Activated CD4-positive, CD25-positive, alpha-beta regulatory T cell treated with anti-CD3 and anti-CD28 coated beads, Interleukin-2, amount 50 U/mL, for 24 hours (primary cell): ENCODE results near the gene ARID3A.
"Not testable (repeated sequence)": the region's sequence is repeated elsewhere in the genome, so short reads cannot be mapped to it uniquely, and the experiment has no call there.

Experiments
- ATAC-seq, 2 donors: fragments of 150-1000 bp; cut with Tn5 transposase; one replicate each; pipeline ENCODE4 v1.10.0; 2021; ENCODE audit warnings: mild to moderate bottlenecking in 1 of 2, moderate library complexity in 1 of 2

The ARID3A gene

DNA sequence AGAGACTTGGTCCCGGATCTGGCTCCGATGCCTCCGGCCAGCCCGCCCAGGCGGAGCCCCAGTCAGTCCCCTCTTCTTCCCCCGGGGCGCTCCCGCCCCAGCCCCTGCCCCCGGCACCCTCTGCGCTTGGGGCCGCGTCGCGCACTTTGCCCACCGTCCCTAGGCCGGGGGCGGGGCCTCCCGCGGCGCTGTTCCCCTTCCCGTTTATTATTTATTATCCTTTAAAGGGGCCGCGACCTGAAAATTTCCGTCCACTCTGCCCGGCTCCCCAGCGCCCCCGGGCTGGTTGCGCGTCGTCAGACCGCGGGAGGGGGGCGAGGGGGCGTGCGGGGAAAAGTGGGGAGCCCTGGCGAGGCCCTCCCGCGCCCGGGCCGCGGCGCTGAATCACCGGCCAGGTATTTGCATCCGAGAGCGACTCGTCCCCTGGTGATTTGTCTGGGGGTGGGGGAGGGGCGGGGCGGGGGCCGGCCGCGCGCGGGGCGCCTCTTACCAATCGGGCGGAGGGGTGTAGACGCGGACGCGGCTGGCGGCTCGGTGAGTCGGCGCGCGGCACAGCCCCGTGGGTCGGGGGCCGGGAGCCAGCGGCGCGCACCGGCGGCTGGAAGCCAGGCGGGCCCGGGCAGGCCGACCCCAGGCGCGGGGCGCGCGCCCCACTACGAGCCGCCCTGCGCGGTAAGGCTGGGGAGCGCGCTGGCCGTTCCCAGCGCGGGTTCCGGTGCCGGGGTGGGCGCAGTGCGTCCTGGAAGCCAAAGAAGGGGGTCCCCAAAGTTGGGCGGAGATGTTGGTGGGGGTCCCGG lies at the start of gene ARID3A:
Gene ARID3A (plus strand): TSS at position 510 of the 797 bp plus-strand sequence. CDS start 3,494 bp downstream, outside the sequence.
- ATAC-seq, result peak; percentile 66 to 69

DNA sequence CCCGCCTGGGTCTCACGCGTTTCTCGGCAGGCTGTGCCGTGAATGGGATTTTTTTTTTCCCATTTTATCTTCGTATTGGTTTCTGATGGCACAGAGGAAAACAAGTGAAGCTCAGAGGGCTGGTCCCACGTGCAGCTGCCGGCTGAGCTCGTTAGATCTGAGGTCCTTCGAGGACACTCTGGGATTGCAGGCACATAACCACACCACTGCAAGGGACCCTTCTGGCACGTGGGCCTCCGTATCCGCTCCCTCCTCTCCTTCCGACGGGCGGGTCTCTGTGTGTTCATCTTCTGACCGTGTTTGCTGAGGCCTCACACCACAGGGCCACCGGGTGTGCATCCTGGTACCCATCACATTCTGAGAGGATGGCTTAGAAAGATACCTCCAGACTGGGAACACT lies 49.7 kb upstream of the ARID3A start:
- ATAC-seq, result no peak

DNA sequence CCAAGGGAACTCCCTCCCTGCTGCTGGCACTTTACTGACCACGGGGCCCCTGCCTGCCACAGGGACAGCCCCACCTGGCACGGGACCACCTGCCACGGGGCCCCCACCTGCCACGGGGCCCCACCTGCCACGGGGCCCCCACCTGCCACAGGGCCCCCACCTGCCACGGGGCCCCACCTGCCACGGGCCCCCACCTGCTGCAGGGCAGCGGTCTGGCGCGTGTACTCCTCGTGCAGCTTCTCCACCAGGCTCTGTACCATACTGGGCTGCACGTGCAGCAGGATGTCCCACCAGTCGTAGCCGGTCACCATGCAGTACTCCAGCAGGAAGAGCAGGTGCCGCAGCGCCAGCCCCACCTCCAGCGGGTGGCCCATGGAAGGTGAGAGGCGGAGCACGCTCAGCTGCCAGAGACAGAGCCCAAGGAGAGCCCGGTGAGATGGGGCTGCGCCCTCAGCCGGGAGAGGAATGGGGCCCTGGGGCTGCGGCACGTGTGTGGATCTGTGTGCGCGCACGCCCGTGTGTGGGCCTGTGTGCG lies 49.0 kb upstream of the ARID3A start:
- ATAC-seq, result no peak

- ATAC-seq, result not testable (repeated sequence)
These were observed 47.7 kb upstream of the ARID3A start for GRCh38 chr19:877992-878660.

DNA sequence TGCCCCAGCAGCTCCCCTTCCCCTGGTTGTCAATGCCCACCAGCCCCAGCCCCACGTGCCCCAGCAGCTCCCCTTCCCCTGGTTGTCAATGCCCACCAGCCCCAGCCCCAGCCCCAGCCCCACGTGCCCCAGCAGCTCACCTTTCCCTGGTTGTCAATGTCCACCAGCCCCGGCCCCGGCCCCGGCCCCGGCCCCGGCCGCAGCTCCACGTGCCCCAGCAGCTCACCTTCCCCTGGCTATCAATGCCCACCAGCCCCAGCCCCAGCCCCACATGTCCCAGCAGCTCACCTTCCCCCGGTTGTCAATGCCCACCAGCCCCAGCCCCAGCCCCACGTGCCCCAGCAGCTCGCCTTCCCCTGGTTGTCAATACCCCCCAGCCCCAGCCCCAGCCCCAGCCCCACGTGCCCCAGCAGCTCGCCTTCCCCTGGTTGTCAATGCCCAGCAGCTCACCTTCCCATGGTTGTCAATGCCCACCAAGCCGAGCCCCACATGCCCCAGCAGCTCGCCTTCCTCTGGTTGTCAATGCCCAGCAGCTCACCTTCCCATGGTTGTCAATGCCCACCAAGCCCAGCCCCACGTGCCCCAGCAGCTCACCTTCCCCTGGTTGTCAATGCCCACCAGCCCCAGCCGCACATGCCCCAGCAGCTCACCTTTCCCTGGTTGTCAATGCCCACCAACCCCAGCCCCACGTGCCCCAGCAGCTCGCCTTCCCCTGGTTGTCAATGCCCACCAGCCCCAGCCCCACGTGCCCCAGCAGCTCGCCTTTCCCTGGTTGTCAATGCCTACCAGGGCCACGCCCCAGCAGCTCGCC lies 46.9 kb upstream of the ARID3A start:
- ATAC-seq, result not testable (repeated sequence)

- ATAC-seq, result no peak
These were observed 46.0 kb upstream of the ARID3A start for GRCh38 chr19:879711-880438.

DNA sequence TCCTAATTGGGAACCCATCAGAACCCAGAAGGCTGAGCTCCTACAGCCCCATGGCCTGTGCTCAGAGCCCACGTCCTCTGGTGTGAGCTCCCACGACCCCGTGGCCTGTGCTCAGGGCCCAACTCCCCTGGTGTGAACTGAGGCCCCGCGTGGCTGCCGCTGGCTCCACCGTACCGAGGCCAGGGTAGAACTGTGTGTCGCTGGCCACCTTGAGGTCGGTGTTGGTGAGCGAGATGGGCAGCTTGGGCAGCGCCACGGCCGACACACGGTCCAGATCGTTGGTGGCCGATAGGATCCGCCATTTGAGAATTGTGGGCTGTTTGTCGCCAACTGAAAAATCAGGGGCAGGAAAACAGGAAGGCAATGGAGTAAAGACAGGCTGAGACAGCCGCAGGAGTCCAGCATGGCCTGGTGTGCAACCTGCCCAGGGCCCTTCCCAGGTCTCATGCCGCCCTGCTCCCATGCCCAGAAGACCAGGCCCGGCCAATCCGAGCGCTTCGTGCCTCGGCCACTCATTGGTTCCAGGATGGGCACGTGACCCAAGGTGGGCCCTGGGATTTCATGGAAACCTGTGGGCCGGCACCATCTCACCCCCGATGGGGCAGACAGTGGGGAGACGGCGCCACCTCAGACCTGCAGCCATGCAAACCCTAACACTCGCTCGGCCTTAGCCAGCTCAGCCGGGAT lies 44.3 kb upstream of the ARID3A start:
- ATAC-seq, result no peak

GRCh38 chr19:882871-883497 lies 42.9 kb upstream of the ARID3A start:
- no peak for ATAC-seq

DNA sequence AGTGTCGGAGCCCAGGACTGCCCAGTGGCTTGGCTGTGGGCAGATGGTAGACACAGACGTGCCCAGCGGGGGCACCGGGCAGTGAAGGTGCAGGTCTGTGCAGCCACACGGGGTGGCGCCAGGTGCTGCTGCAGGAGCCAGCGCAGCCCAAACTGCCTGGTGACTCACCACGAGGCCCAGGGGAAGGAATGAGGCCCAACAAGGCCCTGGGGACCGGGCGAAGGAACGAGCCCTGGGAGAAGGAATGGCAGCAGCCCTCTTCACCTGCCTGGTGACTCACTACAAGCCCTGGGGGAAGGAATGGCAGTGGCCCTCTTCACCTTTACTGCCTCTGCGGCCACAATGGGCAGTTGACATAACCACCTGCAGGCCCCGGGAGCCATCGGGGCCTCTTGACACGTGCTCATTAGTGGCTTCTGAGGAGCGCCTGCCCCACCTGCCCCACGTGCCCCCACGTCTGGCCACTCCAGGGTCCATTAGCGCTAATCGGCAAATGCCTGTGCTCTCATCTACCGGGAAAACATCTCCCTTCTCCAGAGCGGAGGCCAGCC lies 42.1 kb upstream of the ARID3A start:
- no peak for ATAC-seq

- ATAC-seq, result no peak
These were observed 41.2 kb upstream of the ARID3A start for GRCh38 chr19:884420-885211.

DNA sequence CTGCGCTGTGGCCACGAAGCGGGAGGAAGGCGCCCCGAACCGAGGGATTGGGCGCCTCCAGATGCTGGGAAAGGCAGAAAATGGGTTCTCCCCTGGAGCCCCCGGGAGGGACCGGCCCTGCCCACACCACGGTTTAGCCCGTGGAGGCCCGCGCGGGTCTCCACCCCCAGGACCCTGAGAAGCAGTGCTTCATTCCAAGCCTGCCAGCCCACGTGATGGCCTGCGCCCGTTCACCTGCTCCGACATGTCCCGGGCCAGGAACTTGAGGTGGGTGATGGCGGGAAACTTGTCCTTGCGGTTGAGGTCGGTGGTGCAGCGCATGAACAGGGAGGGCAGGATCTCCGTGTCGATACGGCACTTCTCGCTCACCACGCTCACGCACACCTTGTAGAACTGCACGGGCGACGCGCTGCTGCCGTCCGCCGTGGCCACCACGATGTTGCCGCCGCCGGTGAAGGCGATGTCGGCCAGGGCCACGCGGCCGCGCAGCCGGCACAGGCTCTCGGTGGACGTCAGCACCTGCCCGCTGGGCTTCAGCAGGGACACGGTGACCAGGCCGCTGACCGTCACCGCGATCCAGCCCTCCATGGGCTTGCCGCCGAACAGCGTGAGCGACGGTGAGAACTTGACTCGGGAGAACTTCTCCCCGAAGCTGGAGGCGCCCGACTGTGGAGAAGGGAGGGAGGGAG lies 40.2 kb upstream of the ARID3A start:
- no peak for ATAC-seq

DNA sequence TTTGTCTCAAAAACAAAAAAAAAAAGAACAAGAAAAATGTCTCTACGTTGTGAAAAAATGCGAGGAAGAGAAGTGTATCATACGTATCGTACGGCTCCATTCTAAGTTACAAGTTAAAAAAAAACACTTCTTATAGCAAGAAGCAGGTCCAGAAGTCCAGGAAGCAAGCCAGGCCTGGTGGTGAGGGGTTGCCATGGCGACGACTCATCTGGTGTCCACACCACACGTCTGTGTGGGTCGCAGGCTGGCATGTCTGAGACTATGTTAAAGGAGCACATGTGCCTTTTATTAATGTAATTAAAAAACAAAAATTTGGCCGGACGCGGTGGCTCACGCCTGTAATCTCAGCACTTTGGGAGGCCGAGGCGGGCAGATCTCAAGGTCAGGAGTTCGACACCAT lies 38.8 kb upstream of the ARID3A start:
- no peak for ATAC-seq

GRCh38 chr19:887599-887998 lies 38.2 kb upstream of the ARID3A start:
- no peak for ATAC-seq

GRCh38 chr19:888581-889385 lies 37.1 kb upstream of the ARID3A start:
- ATAC-seq, result peak; percentile 5 to 22

GRCh38 chr19:889662-890295 lies 36.1 kb upstream of the ARID3A start:
- ATAC-seq, result no peak

DNA sequence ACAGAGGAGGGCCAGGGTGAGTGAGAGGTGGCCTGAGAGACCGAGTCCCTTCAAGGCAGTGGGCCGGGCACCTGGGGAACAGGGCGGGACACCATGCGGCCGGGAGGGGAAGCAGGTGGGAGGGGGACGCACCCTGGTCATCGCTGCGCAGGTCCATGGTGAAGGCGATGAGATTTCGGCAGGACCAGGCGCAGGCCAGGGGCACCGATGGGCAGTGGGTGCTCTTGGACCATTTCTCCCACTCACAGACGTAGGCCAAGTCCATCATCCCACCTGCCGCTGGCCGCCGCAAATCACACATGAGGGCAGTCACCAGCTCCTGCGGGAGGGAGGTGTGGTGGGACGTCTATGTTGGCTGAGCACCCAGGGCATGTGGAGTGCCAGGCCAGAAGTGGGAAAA lies 35.0 kb upstream of the ARID3A start:
- no peak for ATAC-seq

GRCh38 chr19:891421-892200 lies 34.2 kb upstream of the ARID3A start:
- not testable (repeated sequence) for ATAC-seq
